Measurements from ENCODE around the gene LRIT3.

Gene LRIT3

GRCh38 chr4:109902559-109903251, 54.8 kb downstream of the LRIT3 start:
- no peak for DNase-seq (ENCODE audit: low read depth)
- H3K4me3 ChIP-seq (ENCODE audit: low read depth, low read length), result no peak overlapping the region
- no peak for TF ChIP-seq CTCF (IDR thresholded peaks at IDR 0.05; ENCODE audit: low read depth, low read length, missing control alignments)

GRCh38 chr4:109908731-109909130, 60.8 kb downstream of the LRIT3 start:
- DNase-seq (ENCODE audit: low read depth), result no peak
- TF ChIP-seq CTCF (IDR thresholded peaks at IDR 0.05; ENCODE audit: low read depth, low read length, missing control alignments), result no peak
- no peak overlapping the region for H3K4me3 ChIP-seq (ENCODE audit: low read depth, low read length)

- no peak for DNase-seq (ENCODE audit: low read depth)
- no peak for TF ChIP-seq CTCF (IDR thresholded peaks at IDR 0.05; ENCODE audit: low read depth, low read length, missing control alignments)
- H3K4me3 ChIP-seq (ENCODE audit: low read depth, low read length), result no peak overlapping the region
Observed at GRCh38 chr4:109910256-109910655, 62.3 kb downstream of the LRIT3 start.

- DNase-seq (ENCODE audit: low read depth), result no peak
- TF ChIP-seq CTCF (IDR thresholded peaks at IDR 0.05; ENCODE audit: low read depth, low read length, missing control alignments), result no peak
- no peak within 1 kb of the TSS for H3K4me3 ChIP-seq (ENCODE audit: low read depth, low read length)
Observed at GRCh38 chr4:109912706-109913595, 65.0 kb downstream of the LRIT3 start, which contains the start of gene EGF. TSS of gene EGF (plus strand) at chr4:109912883. CDS start at chr4:109913336, 453 bp downstream.

GRCh38 chr4:109913596-109914241, 65.8 kb downstream of the LRIT3 start:
- no peak for DNase-seq (ENCODE audit: low read depth)
- TF ChIP-seq CTCF (IDR thresholded peaks at IDR 0.05; ENCODE audit: low read depth, low read length, missing control alignments), result no peak
- no peak overlapping the region for H3K4me3 ChIP-seq (ENCODE audit: low read depth, low read length)

- no peak for DNase-seq (ENCODE audit: low read depth)
- no peak overlapping the region for H3K4me3 ChIP-seq (ENCODE audit: low read depth, low read length)
- TF ChIP-seq CTCF (IDR thresholded peaks at IDR 0.05; ENCODE audit: low read depth, low read length, missing control alignments), result no peak
Observed at GRCh38 chr4:109914322-109914721, 66.4 kb downstream of the LRIT3 start.
